H1 (cell line): ENCODE data around the gene ATE1. TPM values are rescaled to one million over a fixed set of nuclear protein-coding genes. Genes with fewer than 3 reads are reported as not detected.

Experiments
- polyA plus RNA-seq, 7 experiments: library from polyadenylated mRNA; depleted of rRNA in 3 of 7; stranded (reverse) in 5 of 7; unstranded in 2 of 7; fragments of >200 nt in 5 of 7; fragments of 200-250 nt in 2 of 7; gene quantifications; 1 replicate in 5 of 7; 2 replicates in 1 of 7; 4 replicates in 1 of 7; pipeline versions ENCODE4 v1.2.1 to v1.2.3, GENCODE V29; 2011 to 2013; ENCODE audit warnings: missing spikeins in 2 of 7, mixed read lengths in 2 of 7
- total RNA-seq: library from RNA; stranded (reverse); fragmentation: NEBNext Ultra II Directional; extraction: Animal tissue kit (Norgen Biotek cat#: 25700); gene quantifications from 2 replicates; pipeline ENCODE4 v1.2.1, GENCODE V29; 2021
- TF ChIP-seq, protein P1 (sequence below): IDR thresholded peaks from 2 replicates; pipeline ENCODE4 v1.6.1; 2012; ENCODE audit warnings: low read length, inconsistent platforms

ATE1 gene
- total and polyA plus RNA-seq, 2 of the 8 experiments (the other 6 are each of a cell fraction or from before 2014, with no cell fraction given), result 8.8 to 26.9 TPM

DNA sequence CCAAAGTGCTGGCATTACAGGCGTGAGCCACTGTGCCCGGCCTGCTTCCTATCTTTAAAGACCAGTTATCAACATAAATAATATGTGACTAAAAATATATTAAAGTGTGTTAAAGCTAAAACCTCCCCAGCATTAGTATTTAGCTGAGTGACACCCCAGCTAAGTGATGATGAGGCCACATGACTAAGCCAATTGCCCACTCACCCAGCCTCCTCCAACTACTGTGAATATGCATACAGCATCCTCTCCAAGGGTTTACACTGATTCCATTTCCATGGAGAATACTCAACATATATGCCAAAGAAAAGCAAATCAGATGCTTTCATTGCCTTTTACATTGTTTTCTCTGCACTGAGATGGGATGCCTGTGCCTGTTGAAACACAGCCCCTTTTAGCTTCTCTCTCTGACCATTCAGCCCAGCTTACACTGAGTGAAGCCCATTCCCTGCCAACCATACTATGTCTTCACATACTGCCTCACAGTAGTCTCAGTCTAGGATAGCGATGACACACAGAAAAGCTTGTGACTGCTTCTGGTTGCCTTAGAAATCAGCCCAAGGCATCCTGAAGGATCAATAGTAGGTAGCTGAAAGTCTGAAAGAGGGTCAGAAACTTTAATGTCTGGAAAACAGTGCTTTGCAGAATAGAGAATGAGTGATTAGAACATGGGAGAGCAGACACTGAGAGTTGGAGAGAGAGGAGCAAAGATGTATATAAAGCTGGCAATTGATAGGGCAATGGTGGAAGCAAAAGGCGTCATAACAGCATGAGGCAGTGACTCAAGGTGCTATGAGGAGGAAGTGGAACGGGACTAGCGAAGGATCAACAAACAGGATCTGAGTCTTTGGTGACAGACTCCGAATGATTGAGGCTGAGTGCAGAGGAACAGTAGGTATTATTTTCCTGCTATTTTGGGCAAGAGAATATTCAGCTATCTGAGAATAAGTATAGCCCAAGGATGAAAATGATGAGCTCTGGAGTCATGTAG is 19.8 kb upstream of the ATE1 start (continued):
- TF ChIP-seq, protein P1, sequence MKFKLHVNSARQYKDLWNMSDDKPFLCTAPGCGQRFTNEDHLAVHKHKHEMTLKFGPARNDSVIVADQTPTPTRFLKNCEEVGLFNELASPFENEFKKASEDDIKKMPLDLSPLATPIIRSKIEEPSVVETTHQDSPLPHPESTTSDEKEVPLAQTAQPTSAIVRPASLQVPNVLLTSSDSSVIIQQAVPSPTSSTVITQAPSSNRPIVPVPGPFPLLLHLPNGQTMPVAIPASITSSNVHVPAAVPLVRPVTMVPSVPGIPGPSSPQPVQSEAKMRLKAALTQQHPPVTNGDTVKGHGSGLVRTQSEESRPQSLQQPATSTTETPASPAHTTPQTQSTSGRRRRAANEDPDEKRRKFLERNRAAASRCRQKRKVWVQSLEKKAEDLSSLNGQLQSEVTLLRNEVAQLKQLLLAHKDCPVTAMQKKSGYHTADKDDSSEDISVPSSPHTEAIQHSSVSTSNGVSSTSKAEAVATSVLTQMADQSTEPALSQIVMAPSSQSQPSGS, result no peak
